Activated naive CD8-positive, alpha-beta T cell treated with anti-CD3 and anti-CD28 coated beads, Interleukin-2, amount 50 U/mL, for 24 hours (primary cell): ENCODE measurements around the gene NXNL1.
"Not testable (repeated sequence)": the region's sequence is repeated elsewhere in the genome, so short reads cannot be mapped to it uniquely, and the experiment has no call there.

Source experiments
- ATAC-seq: fragments of 150-1000 bp; cut with Tn5 transposase; one replicate; pipeline ENCODE4 v1.10.0; 2021
- DNase-seq: peaks from one replicate; pipeline ENCODE4 v3.0.0; 2021
- H3K27ac Mint-ChIP-seq: one replicate; pipeline ENCODE4 v1.8.0; 2021; ENCODE audit warnings: mild to moderate bottlenecking, mixed read lengths
- H3K27me3 Mint-ChIP-seq: one replicate; pipeline ENCODE4 v1.8.0; 2021; ENCODE audit warnings: mixed read lengths
- H3K36me3 Mint-ChIP-seq: one replicate; pipeline ENCODE4 v1.8.0; 2021; ENCODE audit warnings: low read depth, mixed read lengths
- H3K4me1 Mint-ChIP-seq: one replicate; pipeline ENCODE4 v1.8.0; 2021; ENCODE audit warnings: mixed read lengths
- H3K4me3 Mint-ChIP-seq: one replicate; pipeline ENCODE4 v1.8.0; 2021; ENCODE audit warnings: mild to moderate bottlenecking, moderate library complexity, mixed read lengths
- H3K9me3 Mint-ChIP-seq: one replicate; pipeline ENCODE4 v1.8.0; 2021; ENCODE audit warnings: mixed read lengths

Gene NXNL1

GRCh38 chr19:17460372-17461230 is at the start of gene NXNL1:
Gene NXNL1 (minus strand): TSS chr19:17460926. CDS start chr19:17460869, 57 bp downstream.
- Mint-ChIP-seq H3K4me3 (no peak within 1 kb of the TSS), H3K36me3 (no peaks in the 10 kb centered on the region), H3K9me3 (no peaks in the 10 kb centered on the region), H3K27me3 (peaks cover 33% of the 10 kb centered on the region), H3K27ac (no peak within 1 kb of the TSS), H3K4me1 (no peaks in the 10 kb centered on the region)
- no peak for ATAC-seq
- no peak for DNase-seq

GRCh38 chr19:17508558-17508933 is 47.8 kb upstream of the NXNL1 start:
- H3K36me3 Mint-ChIP-seq, result peaks cover 22% of the 10 kb centered on the region
- H3K4me1 Mint-ChIP-seq, result peaks cover 43% of the 10 kb centered on the region
- H3K27ac Mint-ChIP-seq, result peak overlapping the region; percentile 73
- DNase-seq, H3K27me3 Mint-ChIP-seq, H3K9me3 Mint-ChIP-seq, ATAC-seq, H3K4me3 Mint-ChIP-seq: not testable (repeated sequence)

- ATAC-seq (no peak), DNase-seq (no peak)
- Mint-ChIP-seq H3K27ac (no peak overlapping the region), H3K9me3 (no peaks in the 10 kb centered on the region), H3K36me3 (peaks cover 22% of the 10 kb centered on the region), H3K4me3 (no peak overlapping the region), H3K27me3 (no peaks in the 10 kb centered on the region), H3K4me1 (peaks cover 35% of the 10 kb centered on the region)
Measured at GRCh38 chr19:17506745-17507144, 46.0 kb upstream of the NXNL1 start.

GRCh38 chr19:17505223-17505622 is 44.5 kb upstream of the NXNL1 start:
- Mint-ChIP-seq H3K4me3 (no peak overlapping the region), H3K4me1 (peaks cover 27% of the 10 kb centered on the region), H3K9me3 (no peaks in the 10 kb centered on the region), H3K36me3 (peaks cover 17% of the 10 kb centered on the region), H3K27ac (no peak overlapping the region), H3K27me3 (no peaks in the 10 kb centered on the region)
- no peak for DNase-seq
- no peak for ATAC-seq

- ATAC-seq, result no peak
- Mint-ChIP-seq H3K27ac (no peak overlapping the region), H3K27me3 (no peaks in the 10 kb centered on the region)
Measured at GRCh38 chr19:17504456-17504855, 43.7 kb upstream of the NXNL1 start.

GRCh38 chr19:17504030-17504429 is 43.3 kb upstream of the NXNL1 start:
- no peaks in the 10 kb centered on the region for H3K27me3 Mint-ChIP-seq
- ATAC-seq (no peak), DNase-seq (no peak)
- no peaks in the 10 kb centered on the region for H3K9me3 Mint-ChIP-seq
- peaks cover 10% of the 10 kb centered on the region for H3K36me3 Mint-ChIP-seq
- H3K4me1 Mint-ChIP-seq, result peaks cover 23% of the 10 kb centered on the region
- no peak overlapping the region for H3K4me3 Mint-ChIP-seq
- H3K27ac Mint-ChIP-seq, result no peak overlapping the region

More at GRCh38 chr19:17504456-17504855, 43.7 kb upstream of the NXNL1 start:
- Mint-ChIP-seq H3K4me1 (peaks cover 26% of the 10 kb centered on the region), H3K4me3 (no peak overlapping the region), H3K36me3 (peaks cover 10% of the 10 kb centered on the region), H3K9me3 (no peaks in the 10 kb centered on the region)
- DNase-seq, result no peak

GRCh38 chr19:17503240-17503639 is 42.5 kb upstream of the NXNL1 start:
- H3K36me3 Mint-ChIP-seq, result peaks cover 8% of the 10 kb centered on the region

GRCh38 chr19:17500447-17501198 is 39.9 kb upstream of the NXNL1 start:
- no peak for ATAC-seq
- no peak for DNase-seq
- Mint-ChIP-seq H3K27ac (no peak overlapping the region), H3K4me3 (no peak overlapping the region), H3K4me1 (peaks cover 22% of the 10 kb centered on the region), H3K9me3 (no peaks in the 10 kb centered on the region), H3K27me3 (no peaks in the 10 kb centered on the region), H3K36me3 (no peaks in the 10 kb centered on the region)

More at GRCh38 chr19:17503240-17503639, 42.5 kb upstream of the NXNL1 start:
- H3K4me3 Mint-ChIP-seq, result no peak overlapping the region
- peaks cover 19% of the 10 kb centered on the region for H3K4me1 Mint-ChIP-seq
- no peak overlapping the region for H3K27ac Mint-ChIP-seq
- H3K27me3 Mint-ChIP-seq, result no peaks in the 10 kb centered on the region
- no peak for ATAC-seq
- no peaks in the 10 kb centered on the region for H3K9me3 Mint-ChIP-seq
- no peak for DNase-seq

GRCh38 chr19:17499648-17500446 is 39.1 kb upstream of the NXNL1 start:
- H3K4me3 Mint-ChIP-seq, result no peak overlapping the region
- DNase-seq (no peak), ATAC-seq (no peak)
- H3K27me3 Mint-ChIP-seq, result no peaks in the 10 kb centered on the region
- peak overlapping the region; percentile 83 for H3K27ac Mint-ChIP-seq
- peaks cover 23% of the 10 kb centered on the region for H3K4me1 Mint-ChIP-seq
- H3K36me3 Mint-ChIP-seq, result no peaks in the 10 kb centered on the region
- H3K9me3 Mint-ChIP-seq, result no peaks in the 10 kb centered on the region

GRCh38 chr19:17499025-17499424 is 38.3 kb upstream of the NXNL1 start:
- H3K36me3 Mint-ChIP-seq, H3K4me3 Mint-ChIP-seq, DNase-seq, H3K9me3 Mint-ChIP-seq, H3K27me3 Mint-ChIP-seq, ATAC-seq, H3K27ac Mint-ChIP-seq: not testable (repeated sequence)
- peaks cover 23% of the 10 kb centered on the region for H3K4me1 Mint-ChIP-seq

- no peak overlapping the region for H3K4me3 Mint-ChIP-seq
- DNase-seq (no peak), ATAC-seq (no peak)
- H3K36me3 Mint-ChIP-seq, result no peaks in the 10 kb centered on the region
- H3K9me3 Mint-ChIP-seq, result no peaks in the 10 kb centered on the region
- no peaks in the 10 kb centered on the region for H3K27me3 Mint-ChIP-seq
- no peak overlapping the region for H3K27ac Mint-ChIP-seq
- peaks cover 22% of the 10 kb centered on the region for H3K4me1 Mint-ChIP-seq
Measured at GRCh38 chr19:17497149-17497798, 36.5 kb upstream of the NXNL1 start.

GRCh38 chr19:17496337-17496997 is 35.7 kb upstream of the NXNL1 start:
- H3K27ac Mint-ChIP-seq, result no peak overlapping the region
- H3K27me3 Mint-ChIP-seq, result no peaks in the 10 kb centered on the region
- no peak overlapping the region for H3K4me3 Mint-ChIP-seq
- ATAC-seq (peak; percentile 94), DNase-seq (peak; percentile 90)
- H3K4me1 Mint-ChIP-seq, result peaks cover 22% of the 10 kb centered on the region
- H3K9me3 Mint-ChIP-seq, result no peaks in the 10 kb centered on the region
- no peaks in the 10 kb centered on the region for H3K36me3 Mint-ChIP-seq

GRCh38 chr19:17495639-17496296 is 35.0 kb upstream of the NXNL1 start:
- Mint-ChIP-seq H3K27me3 (no peaks in the 10 kb centered on the region), H3K4me1 (peaks cover 25% of the 10 kb centered on the region), H3K9me3 (no peaks in the 10 kb centered on the region), H3K4me3 (no peak overlapping the region), H3K36me3 (no peaks in the 10 kb centered on the region), H3K27ac (no peak overlapping the region)
- ATAC-seq, result no peak
- DNase-seq, result no peak
